ENCODE results near the gene SYNDIG1. TPM values are rescaled to one million over a fixed set of nuclear protein-coding genes. Genes with fewer than 3 reads are reported as not detected.

Gene SYNDIG1
- total RNA-seq, 2 donors from 2014 or later = not detected

- H3K9me3 Mint-ChIP-seq = no peaks in the 10 kb centered on the region
- ATAC-seq = no peak
- no peak overlapping the region for H3K4me3 Mint-ChIP-seq
- peaks cover 15 to 39% of the 10 kb centered on the region in 2 donors for H3K27me3 Mint-ChIP-seq
- no peak for DNase-seq (ENCODE audit: low spot score)
- no peaks in the 10 kb centered on the region for H3K4me1 Mint-ChIP-seq (ENCODE audit: low read depth in 2 of 2)
- H3K27ac Mint-ChIP-seq = no peak overlapping the region
- peaks cover 14% of the 10 kb centered on the region for H3K36me3 Mint-ChIP-seq
Measured at GRCh38 chr20:24597051-24597450, 127.6 kb downstream of the SYNDIG1 start.

DNA sequence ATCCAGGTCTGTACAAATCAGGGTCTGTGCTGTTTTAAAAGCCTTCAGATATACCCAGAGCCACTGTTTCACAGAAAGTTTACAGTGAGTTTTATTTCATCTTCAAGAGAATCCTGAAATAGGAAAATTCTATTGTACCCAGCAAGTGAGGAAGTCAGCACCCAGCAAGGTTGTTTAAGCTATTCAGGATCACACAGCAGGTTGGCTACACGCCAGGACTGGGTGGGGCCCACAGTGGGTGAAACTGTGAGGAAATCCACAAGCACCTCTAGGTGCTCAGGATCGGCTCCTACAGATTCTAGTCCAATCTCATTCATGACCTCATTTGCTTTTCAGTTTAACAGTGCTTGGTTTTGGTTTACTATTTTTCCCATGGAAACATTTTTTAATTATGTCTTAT is 128.9 kb downstream of the SYNDIG1 start:
- no peak overlapping the region for H3K27ac Mint-ChIP-seq
- no peak for DNase-seq (ENCODE audit: low spot score)
- no peak overlapping the region for H3K4me3 Mint-ChIP-seq
- peaks cover 17% of the 10 kb centered on the region for H3K36me3 Mint-ChIP-seq
- H3K4me1 Mint-ChIP-seq (ENCODE audit: low read depth in 2 of 2) = no peaks in the 10 kb centered on the region
- H3K27me3 Mint-ChIP-seq = peaks cover 14 to 38% of the 10 kb centered on the region in 2 donors
- peaks cover 2% of the 10 kb centered on the region for H3K9me3 Mint-ChIP-seq
- ATAC-seq = no peak

- peaks cover 17% of the 10 kb centered on the region for H3K36me3 Mint-ChIP-seq
- H3K27me3 Mint-ChIP-seq = peaks cover 16 to 36% of the 10 kb centered on the region in 2 donors
- DNase-seq (ENCODE audit: low spot score) = no peak
- peaks cover 2% of the 10 kb centered on the region for H3K9me3 Mint-ChIP-seq
- no peaks in the 10 kb centered on the region for H3K4me1 Mint-ChIP-seq (ENCODE audit: low read depth in 2 of 2)
- no peak for ATAC-seq
- H3K4me3 Mint-ChIP-seq = no peak overlapping the region
- no peak overlapping the region for H3K27ac Mint-ChIP-seq
Measured at GRCh38 chr20:24598996-24599395, 129.6 kb downstream of the SYNDIG1 start.

- Mint-ChIP-seq H3K4me1 (ENCODE audit: low read depth in 2 of 2) (no peaks in the 10 kb centered on the region), H3K9me3 (peaks cover 2% of the 10 kb centered on the region), H3K36me3 (peaks cover 17% of the 10 kb centered on the region), H3K4me3 (no peak overlapping the region), H3K27me3 (peaks cover 16 to 31% of the 10 kb centered on the region in 2 donors), H3K27ac (no peak overlapping the region)
- ATAC-seq = no peak
- no peak for DNase-seq (ENCODE audit: low spot score)
Measured at GRCh38 chr20:24600012-24600411, 130.6 kb downstream of the SYNDIG1 start.

- no peak overlapping the region for H3K27ac Mint-ChIP-seq
- DNase-seq (ENCODE audit: low spot score) (no peak), ATAC-seq (no peak)
- no peaks in the 10 kb centered on the region for H3K4me1 Mint-ChIP-seq (ENCODE audit: low read depth in 2 of 2)
- peaks cover 2% of the 10 kb centered on the region for H3K9me3 Mint-ChIP-seq
- H3K27me3 Mint-ChIP-seq = peaks cover 10 to 23% of the 10 kb centered on the region in 2 donors
- peaks cover 17% of the 10 kb centered on the region for H3K36me3 Mint-ChIP-seq
- H3K4me3 Mint-ChIP-seq = no peak overlapping the region
Measured at GRCh38 chr20:24603454-24603853, 134.0 kb downstream of the SYNDIG1 start.

GRCh38 chr20:24604966-24605665 is 135.7 kb downstream of the SYNDIG1 start:
- Mint-ChIP-seq H3K27me3 (peaks cover 8 to 9% of the 10 kb centered on the region in 2 donors), H3K9me3 (peaks cover 2% of the 10 kb centered on the region), H3K36me3 (peaks cover 12% of the 10 kb centered on the region), H3K4me3 (no peak overlapping the region), H3K27ac (no peak overlapping the region), H3K4me1 (ENCODE audit: low read depth in 2 of 2) (no peaks in the 10 kb centered on the region)
- no peak for ATAC-seq
- no peak for DNase-seq (ENCODE audit: low spot score)

GRCh38 chr20:24605937-24606455 is 136.6 kb downstream of the SYNDIG1 start:
- H3K27ac Mint-ChIP-seq = no peak overlapping the region
- no peaks in the 10 kb centered on the region for H3K4me1 Mint-ChIP-seq (ENCODE audit: low read depth in 2 of 2)
- H3K36me3 Mint-ChIP-seq = peaks cover 12% of the 10 kb centered on the region
- DNase-seq (ENCODE audit: low spot score) (no peak), ATAC-seq (no peak)
- peaks cover 8 to 9% of the 10 kb centered on the region in 2 donors for H3K27me3 Mint-ChIP-seq
- H3K4me3 Mint-ChIP-seq = no peak overlapping the region
- peaks cover 2% of the 10 kb centered on the region for H3K9me3 Mint-ChIP-seq

DNA sequence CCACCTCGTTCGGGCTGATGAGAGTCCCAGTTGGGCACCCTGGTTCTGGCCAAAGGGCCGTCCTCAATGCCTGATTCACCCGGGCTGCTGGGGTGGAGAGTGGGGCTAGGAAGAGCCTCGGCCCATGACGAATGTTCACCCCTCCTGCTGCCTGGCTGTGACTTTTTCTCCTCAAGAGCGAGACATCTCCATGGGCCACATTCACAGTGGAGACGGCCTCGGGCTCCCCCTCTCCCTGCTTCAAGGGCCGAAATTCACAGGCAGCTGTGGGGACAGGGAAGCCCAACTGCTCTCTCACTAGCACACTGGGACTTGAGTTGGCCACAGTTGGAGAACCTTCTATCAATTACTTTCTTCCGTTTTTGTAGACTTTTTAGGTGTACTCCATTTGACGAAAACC is 138.0 kb downstream of the SYNDIG1 start:
- Mint-ChIP-seq H3K27ac (no peak overlapping the region), H3K4me3 (no peak overlapping the region), H3K9me3 (peaks cover 1% of the 10 kb centered on the region), H3K4me1 (ENCODE audit: low read depth in 2 of 2) (no peaks in the 10 kb centered on the region), H3K27me3 (peaks cover 9 to 11% of the 10 kb centered on the region in 2 donors), H3K36me3 (no peaks in the 10 kb centered on the region)
- DNase-seq (ENCODE audit: low spot score) (no peak), ATAC-seq (no peak)

DNA sequence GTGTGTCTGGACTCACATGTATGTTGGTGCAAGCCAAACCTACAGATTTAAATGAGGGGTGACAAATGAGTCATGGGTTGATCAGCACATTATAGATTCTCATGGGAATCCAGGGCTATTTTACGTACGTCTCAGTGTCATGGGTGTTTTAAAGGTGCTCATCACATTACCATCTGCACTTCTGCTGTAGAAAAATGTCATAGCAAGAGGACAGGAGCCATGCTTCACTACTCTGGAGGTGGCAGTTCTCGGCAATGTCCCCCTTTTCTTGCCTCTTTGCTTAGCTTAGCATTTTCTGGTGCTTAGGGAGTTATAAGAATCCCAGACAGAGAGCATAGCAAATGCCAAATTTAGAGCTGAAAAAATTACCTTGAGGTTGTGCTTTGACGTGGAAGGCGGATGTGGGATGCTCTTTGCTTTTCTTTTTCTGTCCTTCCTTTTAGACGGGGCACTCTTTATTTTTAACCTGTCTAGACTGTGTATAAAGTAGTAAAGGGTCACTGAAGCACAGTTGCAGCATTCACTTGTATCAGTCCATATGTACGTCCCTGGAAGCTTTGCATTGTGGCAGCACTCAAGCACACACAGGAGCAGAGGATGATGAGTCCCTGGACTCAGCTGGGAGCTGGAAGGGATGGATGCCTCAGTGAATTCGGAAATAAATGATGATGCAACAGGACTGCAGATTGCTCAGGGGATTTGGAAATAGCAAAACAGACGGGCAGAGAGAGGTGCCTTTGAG is 139.7 kb downstream of the SYNDIG1 start:
- Mint-ChIP-seq H3K4me1 (ENCODE audit: low read depth in 2 of 2) (no peaks in the 10 kb centered on the region), H3K36me3 (no peaks in the 10 kb centered on the region), H3K4me3 (no peak overlapping the region), H3K27ac (no peak overlapping the region), H3K9me3 (no peaks in the 10 kb centered on the region), H3K27me3 (peaks cover 0 to 10% of the 10 kb centered on the region in 2 donors)
- no peak for ATAC-seq
- DNase-seq (ENCODE audit: low spot score) = no peak

DNA sequence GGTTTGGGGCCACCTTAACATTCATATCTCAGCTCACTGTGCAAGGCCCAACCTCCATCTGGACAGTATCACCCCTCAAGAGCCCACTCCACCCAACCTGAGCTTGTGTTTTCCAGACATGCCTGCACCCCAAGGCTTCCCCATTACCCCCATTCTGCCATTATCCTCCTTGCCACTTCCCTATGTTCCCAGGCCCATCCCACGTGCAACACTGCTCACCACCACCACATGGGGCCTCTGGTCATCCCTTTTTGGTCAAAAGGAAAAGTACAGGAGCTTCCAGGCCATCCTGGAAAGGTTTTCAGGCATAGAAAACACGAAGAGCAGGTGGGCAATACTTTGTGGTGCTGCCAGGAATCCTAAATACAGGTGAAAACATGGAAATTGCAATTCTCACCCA is 140.3 kb downstream of the SYNDIG1 start:
- no peak overlapping the region for H3K4me3 Mint-ChIP-seq
- H3K9me3 Mint-ChIP-seq = no peaks in the 10 kb centered on the region
- H3K4me1 Mint-ChIP-seq (ENCODE audit: low read depth in 2 of 2) = no peaks in the 10 kb centered on the region
- no peaks in the 10 kb centered on the region for H3K36me3 Mint-ChIP-seq
- no peak overlapping the region for H3K27ac Mint-ChIP-seq
- ATAC-seq = no peak
- H3K27me3 Mint-ChIP-seq = peaks cover 0 to 12% of the 10 kb centered on the region in 2 donors
- no peak for DNase-seq (ENCODE audit: low spot score)

DNA sequence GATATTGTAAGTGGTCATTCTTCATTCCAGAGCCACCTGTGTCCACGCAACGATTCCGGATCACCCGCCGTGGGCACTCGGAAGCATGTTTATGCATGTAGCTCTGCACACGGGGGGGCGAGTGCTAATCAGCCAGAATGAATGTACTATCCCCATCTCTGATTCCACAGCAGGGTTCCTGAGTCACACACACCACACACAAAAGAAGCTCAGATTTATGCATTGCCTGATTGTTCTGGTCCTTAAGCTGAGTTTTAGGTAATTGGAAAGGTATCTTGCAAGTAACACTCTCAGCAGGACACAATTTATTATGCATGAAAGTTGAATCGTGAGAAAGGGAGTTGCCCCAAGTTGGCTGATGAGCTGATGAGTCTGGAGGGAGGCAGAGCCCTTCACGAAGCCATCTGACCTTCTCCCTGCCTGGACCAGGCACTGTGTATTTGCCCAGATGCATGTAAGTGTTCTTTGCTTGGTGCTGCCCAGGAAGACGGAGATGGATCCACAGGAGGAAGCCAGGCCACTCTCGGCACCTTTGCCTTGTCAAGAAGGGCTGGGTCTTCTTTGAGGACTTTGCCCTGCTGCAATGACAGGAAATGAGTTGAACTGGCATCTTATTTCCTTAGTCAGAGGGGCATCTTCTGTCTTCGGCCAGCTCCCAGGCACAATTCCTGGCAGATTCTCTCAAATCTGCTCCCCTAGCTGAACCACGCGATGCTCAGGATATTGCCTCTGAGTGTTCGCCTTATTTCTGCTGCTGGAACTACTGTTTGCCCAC is 141.1 kb downstream of the SYNDIG1 start:
- no peak overlapping the region for H3K4me3 Mint-ChIP-seq
- H3K4me1 Mint-ChIP-seq (ENCODE audit: low read depth in 2 of 2) = no peaks in the 10 kb centered on the region
- DNase-seq (ENCODE audit: low spot score) (no peak), ATAC-seq (no peak)
- H3K9me3 Mint-ChIP-seq = no peaks in the 10 kb centered on the region
- peaks cover 0 to 12% of the 10 kb centered on the region in 2 donors for H3K27me3 Mint-ChIP-seq
- no peak overlapping the region for H3K27ac Mint-ChIP-seq
- H3K36me3 Mint-ChIP-seq = no peaks in the 10 kb centered on the region

- no peak overlapping the region for H3K4me3 Mint-ChIP-seq
- DNase-seq (ENCODE audit: low spot score) = no peak
- H3K4me1 Mint-ChIP-seq (ENCODE audit: low read depth in 2 of 2) = no peaks in the 10 kb centered on the region
- H3K27me3 Mint-ChIP-seq = peaks cover 0 to 11% of the 10 kb centered on the region in 2 donors
- H3K27ac Mint-ChIP-seq = no peak overlapping the region
- peak in 1 of 2 donors; percentile 24 for ATAC-seq
- no peaks in the 10 kb centered on the region for H3K36me3 Mint-ChIP-seq
- no peaks in the 10 kb centered on the region for H3K9me3 Mint-ChIP-seq
Measured at GRCh38 chr20:24611360-24612140, 142.1 kb downstream of the SYNDIG1 start.

All from natural killer cell treated with Interleukin-12 subunit alpha and Interleukin-12 subunit beta and Interleukin-15 and Interleukin-18, amount 100 ng/mL, for 72 hours (primary cell).